ENCODE measurements around the gene ABAT.

ABAT gene

GRCh38 chr16:8775359-8775758 lies 100.9 kb downstream of the ABAT start:
- no peak overlapping the region for H3K14ac ChIP-seq (ENCODE audit: low read length)
- H3K4me3 ChIP-seq (ENCODE audit: low read length in 2 of 2), result no peak overlapping the region
- no peak overlapping the region for H3K23ac ChIP-seq (ENCODE audit: low read depth, low read length, poor library complexity)
- no peak overlapping the region for H2AK5ac ChIP-seq (ENCODE audit: low read depth, low read length)
- H3K36me3 ChIP-seq (replicated peaks in 1 of 2; ENCODE audit: control insufficient read depth in 2 of 2, insufficient read depth in 2 of 2, low read length in 2 of 2), result peaks cover 0 to 88% of the 10 kb centered on the region in 2 donors
- H2BK15ac ChIP-seq (ENCODE audit: low read length), result no peak overlapping the region
- H3K18ac ChIP-seq (ENCODE audit: low read length), result no peak overlapping the region
- DNase-seq (ENCODE audit: low spot score), result no peak
- H3K9ac ChIP-seq (ENCODE audit: low read depth, low read length, poor library complexity), result no peak overlapping the region
- no peaks in the 10 kb centered on the region for H3K4me1 ChIP-seq (ENCODE audit: control insufficient read depth in 2 of 2, insufficient read depth in 1 of 2, low read depth in 1 of 2, low read length in 2 of 2)
- H4K91ac ChIP-seq (ENCODE audit: low read depth, low read length, poor library complexity), result no peak overlapping the region
- H2BK120ac ChIP-seq (ENCODE audit: low read depth, low read length), result no peak overlapping the region
- no peaks in the 10 kb centered on the region for H3K79me1 ChIP-seq (ENCODE audit: low read depth, low read length)
- no CpG with 5 or more reads among the region's 1 CpG for WGBS, 2 donors (ENCODE audit: extremely low coverage in 2 of 2, insufficient read length in 2 of 2, insufficient replicate concordance in 1 of 2)
- H2BK5ac ChIP-seq (ENCODE audit: low read length), result no peak overlapping the region
- no peak overlapping the region for H3K4ac ChIP-seq (ENCODE audit: low read length)
- no peak overlapping the region for H2BK12ac ChIP-seq (ENCODE audit: low read length)
- no peak overlapping the region for H4K8ac ChIP-seq (ENCODE audit: low read depth, low read length)
- peaks cover 0 to 2% of the 10 kb centered on the region in 2 donors for H3K9me3 ChIP-seq (replicated peaks in 1 of 2; ENCODE audit: control insufficient read depth in 2 of 2, insufficient read depth in 1 of 2, low read depth in 1 of 2, low read length in 2 of 2)
- no peaks in the 10 kb centered on the region for H3K27me3 ChIP-seq (ENCODE audit: control insufficient read depth in 3 of 3, insufficient read depth in 3 of 3, low read depth in 1 of 3, low read length in 3 of 3)
- no peak overlapping the region for H2AFZ ChIP-seq (ENCODE audit: low read length)
- no peak overlapping the region for H3K27ac ChIP-seq (replicated peaks; ENCODE audit: low read length)
- no peak overlapping the region for H3K4me2 ChIP-seq (ENCODE audit: insufficient read depth, low read length, poor library complexity, severe bottlenecking)

GRCh38 chr16:8776129-8776584 lies 101.7 kb downstream of the ABAT start:
- Histone ChIP-seq H2BK15ac (ENCODE audit: low read length) (peak overlapping the region; percentile 32), H3K4me1 (ENCODE audit: control insufficient read depth in 2 of 2, insufficient read depth in 1 of 2, low read depth in 1 of 2, low read length in 2 of 2) (no peaks in the 10 kb centered on the region), H3K23ac (ENCODE audit: low read depth, low read length, poor library complexity) (peak overlapping the region; percentile 62), H3K4me2 (ENCODE audit: insufficient read depth, low read length, poor library complexity, severe bottlenecking) (no peak overlapping the region), H3K18ac (ENCODE audit: low read length) (no peak overlapping the region), H3K79me1 (ENCODE audit: low read depth, low read length) (no peaks in the 10 kb centered on the region), H3K27ac (replicated peaks; ENCODE audit: low read length) (no peak overlapping the region), H4K91ac (ENCODE audit: low read depth, low read length, poor library complexity) (no peak overlapping the region), H3K27me3 (ENCODE audit: control insufficient read depth in 3 of 3, insufficient read depth in 3 of 3, low read depth in 1 of 3, low read length in 3 of 3) (no peaks in the 10 kb centered on the region), H3K9ac (ENCODE audit: low read depth, low read length, poor library complexity) (no peak overlapping the region), H2BK120ac (ENCODE audit: low read depth, low read length) (no peak overlapping the region), H3K36me3 (replicated peaks in 1 of 2; ENCODE audit: control insufficient read depth in 2 of 2, insufficient read depth in 2 of 2, low read length in 2 of 2) (peaks cover 0 to 90% of the 10 kb centered on the region in 2 donors), H4K8ac (ENCODE audit: low read depth, low read length) (no peak overlapping the region), H3K4me3 (ENCODE audit: low read length in 2 of 2) (no peak overlapping the region), H2AFZ (ENCODE audit: low read length) (no peak overlapping the region), H2AK5ac (ENCODE audit: low read depth, low read length) (peak overlapping the region; percentile 30), H2BK5ac (ENCODE audit: low read length) (no peak overlapping the region), H3K9me3 (replicated peaks in 1 of 2; ENCODE audit: control insufficient read depth in 2 of 2, insufficient read depth in 1 of 2, low read depth in 1 of 2, low read length in 2 of 2) (peaks cover 0 to 2% of the 10 kb centered on the region in 2 donors), H3K4ac (ENCODE audit: low read length) (no peak overlapping the region), H3K14ac (ENCODE audit: low read length) (no peak overlapping the region), H2BK12ac (ENCODE audit: low read length) (no peak overlapping the region)
- no CpG with 5 or more reads among the region's 12 CpGs for WGBS, 2 donors (ENCODE audit: extremely low coverage in 2 of 2, insufficient read length in 2 of 2, insufficient replicate concordance in 1 of 2)
- no peak for DNase-seq (ENCODE audit: low spot score)

GRCh38 chr16:8777217-8777616 lies 102.8 kb downstream of the ABAT start:
- no peaks in the 10 kb centered on the region for H3K79me1 ChIP-seq (ENCODE audit: low read depth, low read length)
- H3K18ac ChIP-seq (ENCODE audit: low read length), result no peak overlapping the region
- H3K27me3 ChIP-seq (ENCODE audit: control insufficient read depth in 3 of 3, insufficient read depth in 3 of 3, low read depth in 1 of 3, low read length in 3 of 3), result no peaks in the 10 kb centered on the region
- no peak overlapping the region for H2BK12ac ChIP-seq (ENCODE audit: low read length)
- H2AK5ac ChIP-seq (ENCODE audit: low read depth, low read length), result no peak overlapping the region
- H3K4me2 ChIP-seq (ENCODE audit: insufficient read depth, low read length, poor library complexity, severe bottlenecking), result no peak overlapping the region
- no peak overlapping the region for H4K8ac ChIP-seq (ENCODE audit: low read depth, low read length)
- no peak overlapping the region for H3K9ac ChIP-seq (ENCODE audit: low read depth, low read length, poor library complexity)
- H3K4me3 ChIP-seq (ENCODE audit: low read length in 2 of 2), result no peak overlapping the region
- H2AFZ ChIP-seq (ENCODE audit: low read length), result no peak overlapping the region
- no peak overlapping the region for H2BK15ac ChIP-seq (ENCODE audit: low read length)
- H4K91ac ChIP-seq (ENCODE audit: low read depth, low read length, poor library complexity), result no peak overlapping the region
- H2BK120ac ChIP-seq (ENCODE audit: low read depth, low read length), result no peak overlapping the region
- no peak overlapping the region for H2BK5ac ChIP-seq (ENCODE audit: low read length)
- H3K36me3 ChIP-seq (replicated peaks in 1 of 2; ENCODE audit: control insufficient read depth in 2 of 2, insufficient read depth in 2 of 2, low read length in 2 of 2), result peaks cover 0 to 87% of the 10 kb centered on the region in 2 donors
- H3K27ac ChIP-seq (replicated peaks; ENCODE audit: low read length), result no peak overlapping the region
- no peak overlapping the region for H3K4ac ChIP-seq (ENCODE audit: low read length)
- DNase-seq (ENCODE audit: low spot score), result no peak
- peaks cover 0 to 2% of the 10 kb centered on the region in 2 donors for H3K9me3 ChIP-seq (replicated peaks in 1 of 2; ENCODE audit: control insufficient read depth in 2 of 2, insufficient read depth in 1 of 2, low read depth in 1 of 2, low read length in 2 of 2)
- no peak overlapping the region for H3K23ac ChIP-seq (ENCODE audit: low read depth, low read length, poor library complexity)
- no CpG with 5 or more reads among the region's 7 CpGs for WGBS, 2 donors (ENCODE audit: extremely low coverage in 2 of 2, insufficient read length in 2 of 2, insufficient replicate concordance in 1 of 2)
- no peak overlapping the region for H3K14ac ChIP-seq (ENCODE audit: low read length)
- no peaks in the 10 kb centered on the region for H3K4me1 ChIP-seq (ENCODE audit: control insufficient read depth in 2 of 2, insufficient read depth in 1 of 2, low read depth in 1 of 2, low read length in 2 of 2)

- no CpG with 5 or more reads among the region's 8 CpGs for WGBS, 2 donors (ENCODE audit: extremely low coverage in 2 of 2, insufficient read length in 2 of 2, insufficient replicate concordance in 1 of 2)
- no peak overlapping the region for H3K23ac ChIP-seq (ENCODE audit: low read depth, low read length, poor library complexity)
- no peaks in the 10 kb centered on the region for H3K27me3 ChIP-seq (ENCODE audit: control insufficient read depth in 3 of 3, insufficient read depth in 3 of 3, low read depth in 1 of 3, low read length in 3 of 3)
- no peak overlapping the region for H3K4me2 ChIP-seq (ENCODE audit: insufficient read depth, low read length, poor library complexity, severe bottlenecking)
- H3K27ac ChIP-seq (replicated peaks; ENCODE audit: low read length), result no peak overlapping the region
- H4K91ac ChIP-seq (ENCODE audit: low read depth, low read length, poor library complexity), result no peak overlapping the region
- no peak overlapping the region for H2AFZ ChIP-seq (ENCODE audit: low read length)
- no peak overlapping the region for H3K4me3 ChIP-seq (ENCODE audit: low read length in 2 of 2)
- no peak overlapping the region for H3K14ac ChIP-seq (ENCODE audit: low read length)
- H3K36me3 ChIP-seq (replicated peaks in 1 of 2; ENCODE audit: control insufficient read depth in 2 of 2, insufficient read depth in 2 of 2, low read length in 2 of 2), result peaks cover 0 to 58% of the 10 kb centered on the region in 2 donors
- DNase-seq (ENCODE audit: low spot score), result no peak
- no peak overlapping the region for H4K8ac ChIP-seq (ENCODE audit: low read depth, low read length)
- H3K9me3 ChIP-seq (replicated peaks in 1 of 2; ENCODE audit: control insufficient read depth in 2 of 2, insufficient read depth in 1 of 2, low read depth in 1 of 2, low read length in 2 of 2), result no peaks in the 10 kb centered on the region
- peak overlapping the region; percentile 20 for H2AK5ac ChIP-seq (ENCODE audit: low read depth, low read length)
- no peak overlapping the region for H3K4ac ChIP-seq (ENCODE audit: low read length)
- H3K4me1 ChIP-seq (ENCODE audit: control insufficient read depth in 2 of 2, insufficient read depth in 1 of 2, low read depth in 1 of 2, low read length in 2 of 2), result no peaks in the 10 kb centered on the region
- no peaks in the 10 kb centered on the region for H3K79me1 ChIP-seq (ENCODE audit: low read depth, low read length)
- no peak overlapping the region for H2BK12ac ChIP-seq (ENCODE audit: low read length)
- no peak overlapping the region for H2BK120ac ChIP-seq (ENCODE audit: low read depth, low read length)
- H3K9ac ChIP-seq (ENCODE audit: low read depth, low read length, poor library complexity), result no peak overlapping the region
- H3K18ac ChIP-seq (ENCODE audit: low read length), result no peak overlapping the region
- no peak overlapping the region for H2BK5ac ChIP-seq (ENCODE audit: low read length)
- H2BK15ac ChIP-seq (ENCODE audit: low read length), result no peak overlapping the region
Observed at GRCh38 chr16:8781797-8782196, 107.4 kb downstream of the ABAT start.
